Measurements from ENCODE around the gene SH3RF3. TPM values are rescaled to one million over a fixed set of nuclear protein-coding genes. Genes with fewer than 3 reads are reported as not detected.

SH3RF3 gene
- total RNA-seq, 2 experiments from 2014 or later = 1.9 to 2.3 TPM

DNA sequence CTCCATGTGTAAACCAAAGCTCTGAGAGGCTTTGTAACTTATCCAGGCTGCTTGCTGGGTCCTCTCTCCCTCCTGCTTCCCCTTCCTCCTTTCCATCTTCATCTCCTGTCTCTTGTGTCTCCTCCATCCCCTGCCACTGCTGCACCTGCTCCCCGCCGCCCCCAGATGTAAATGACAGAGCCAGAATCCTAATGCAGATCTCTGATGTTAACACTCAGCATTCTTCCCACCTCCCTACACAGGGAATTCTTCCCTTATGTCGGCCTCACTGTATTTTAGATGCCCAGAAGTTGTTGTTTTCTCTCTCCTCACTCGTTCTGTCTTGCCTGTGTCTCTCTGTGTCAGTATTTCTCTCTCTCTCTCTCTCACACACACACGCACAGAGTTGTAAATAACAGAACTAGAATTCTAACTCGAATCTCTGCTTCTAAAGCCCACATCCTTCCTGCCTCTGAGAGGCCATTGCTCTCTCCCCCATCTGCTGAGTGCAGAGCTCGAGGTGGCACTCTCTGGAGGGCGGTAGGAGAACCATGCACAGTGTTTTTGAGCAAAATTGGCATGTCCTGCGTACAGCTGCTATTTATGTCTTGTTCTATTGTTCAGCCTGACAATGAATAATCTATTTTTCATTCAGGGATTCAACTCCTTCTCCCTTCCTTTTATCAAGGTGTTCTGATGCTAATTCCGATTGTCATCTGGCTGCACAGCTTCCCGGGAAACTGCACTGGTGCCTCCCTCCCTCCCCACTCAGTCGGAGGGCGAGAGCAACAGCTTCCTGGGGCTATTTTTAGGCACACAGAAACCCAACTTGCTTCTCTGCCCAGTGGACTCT lies 219.9 kb downstream of the SH3RF3 start:
- Mint-ChIP-seq H3K4me3 (peak overlapping the region; percentile 22), H3K36me3 (ENCODE audit: low read depth) (no peaks in the 10 kb centered on the region), H3K4me1 (ENCODE audit: low read depth) (peaks cover 44% of the 10 kb centered on the region), H3K27me3 (no peaks in the 10 kb centered on the region), H3K9me3 (no peaks in the 10 kb centered on the region), H3K27ac (peak overlapping the region; percentile 81)
- intact Hi-C loops (cut with micrococcal nuclease) = no loop called here
- ChIA-PET POLR2A (no interaction called here), CTCF (interaction anchor here (0.7 to 1.6 kb wide), 5 partner anchors 10 to 222 kb away, joined by 3 to 4 read pairs (median 3); no protein-coding TSS in a partner anchor)
- DNase-seq = peak; percentile 55
- TF ChIP-seq, protein P1, sequence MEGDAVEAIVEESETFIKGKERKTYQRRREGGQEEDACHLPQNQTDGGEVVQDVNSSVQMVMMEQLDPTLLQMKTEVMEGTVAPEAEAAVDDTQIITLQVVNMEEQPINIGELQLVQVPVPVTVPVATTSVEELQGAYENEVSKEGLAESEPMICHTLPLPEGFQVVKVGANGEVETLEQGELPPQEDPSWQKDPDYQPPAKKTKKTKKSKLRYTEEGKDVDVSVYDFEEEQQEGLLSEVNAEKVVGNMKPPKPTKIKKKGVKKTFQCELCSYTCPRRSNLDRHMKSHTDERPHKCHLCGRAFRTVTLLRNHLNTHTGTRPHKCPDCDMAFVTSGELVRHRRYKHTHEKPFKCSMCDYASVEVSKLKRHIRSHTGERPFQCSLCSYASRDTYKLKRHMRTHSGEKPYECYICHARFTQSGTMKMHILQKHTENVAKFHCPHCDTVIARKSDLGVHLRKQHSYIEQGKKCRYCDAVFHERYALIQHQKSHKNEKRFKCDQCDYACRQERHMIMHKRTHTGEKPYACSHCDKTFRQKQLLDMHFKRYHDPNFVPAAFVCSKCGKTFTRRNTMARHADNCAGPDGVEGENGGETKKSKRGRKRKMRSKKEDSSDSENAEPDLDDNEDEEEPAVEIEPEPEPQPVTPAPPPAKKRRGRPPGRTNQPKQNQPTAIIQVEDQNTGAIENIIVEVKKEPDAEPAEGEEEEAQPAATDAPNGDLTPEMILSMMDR (IDR thresholded peaks at IDR 0.05) = peak; percentile 1
- ATAC-seq = peak; percentile 88

DNA sequence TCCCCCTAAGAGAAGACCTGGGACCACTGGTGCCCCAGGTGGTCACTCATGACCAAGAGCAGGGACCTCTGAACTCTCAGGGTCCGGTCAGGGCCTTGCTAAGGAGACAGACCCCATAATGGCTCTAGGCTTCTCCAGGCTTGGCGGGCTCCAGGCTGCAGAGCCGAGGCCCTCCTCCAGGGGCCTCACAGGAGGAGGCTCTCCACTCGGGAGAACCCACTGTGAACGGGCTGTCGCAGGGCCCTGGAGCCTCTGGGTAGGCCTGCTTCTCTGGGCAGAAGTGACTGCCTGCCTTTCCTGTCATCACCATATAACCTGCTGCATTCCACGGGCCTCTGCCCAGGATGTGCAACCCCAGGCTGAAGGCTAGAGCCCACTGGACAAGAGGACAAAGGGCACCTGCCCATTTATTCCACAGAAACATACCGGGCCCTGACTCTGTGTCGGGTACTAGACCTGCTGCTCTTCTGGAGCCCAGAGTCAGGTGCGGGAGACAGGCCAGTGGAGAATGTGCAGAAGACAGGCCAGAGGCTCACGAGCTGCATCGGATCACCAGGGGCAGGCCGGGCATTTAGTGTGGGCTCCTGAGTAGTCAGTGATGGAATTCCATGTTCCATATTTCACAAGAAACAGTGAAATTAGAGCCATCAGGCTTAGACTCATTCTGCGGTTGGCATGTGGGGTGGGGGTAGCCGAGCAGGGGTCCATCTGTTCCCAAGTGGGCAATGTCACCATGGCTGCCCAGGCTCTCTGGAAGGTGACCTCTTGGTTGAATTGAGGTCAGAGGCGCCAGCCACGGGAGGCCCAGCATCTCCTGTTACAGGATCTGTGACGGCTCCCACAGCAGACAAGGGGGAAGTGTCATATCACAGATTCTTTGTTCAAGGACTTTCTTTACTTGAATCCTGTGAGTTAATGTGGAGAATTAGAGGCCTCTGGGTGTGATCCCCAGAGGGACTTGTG lies 220.8 kb downstream of the SH3RF3 start:
- Mint-ChIP-seq H3K4me3 (no peak overlapping the region), H3K36me3 (ENCODE audit: low read depth) (no peaks in the 10 kb centered on the region), H3K4me1 (ENCODE audit: low read depth) (peaks cover 44% of the 10 kb centered on the region), H3K9me3 (no peaks in the 10 kb centered on the region), H3K27me3 (no peaks in the 10 kb centered on the region), H3K27ac (peak overlapping the region; percentile 81)
- intact Hi-C loops (cut with micrococcal nuclease) = no loop called here
- POLR2A ChIA-PET = no interaction called here
- DNase-seq = no peak
- CTCF ChIA-PET = interaction anchor here (1.1 to 1.6 kb wide), 2 partner anchors 14 to 27 kb away, joined by 4 read pairs; no protein-coding TSS in a partner anchor
- ATAC-seq = peak; percentile 37
- TF ChIP-seq, protein P1 (IDR thresholded peaks at IDR 0.05) = peak; percentile 7

DNA sequence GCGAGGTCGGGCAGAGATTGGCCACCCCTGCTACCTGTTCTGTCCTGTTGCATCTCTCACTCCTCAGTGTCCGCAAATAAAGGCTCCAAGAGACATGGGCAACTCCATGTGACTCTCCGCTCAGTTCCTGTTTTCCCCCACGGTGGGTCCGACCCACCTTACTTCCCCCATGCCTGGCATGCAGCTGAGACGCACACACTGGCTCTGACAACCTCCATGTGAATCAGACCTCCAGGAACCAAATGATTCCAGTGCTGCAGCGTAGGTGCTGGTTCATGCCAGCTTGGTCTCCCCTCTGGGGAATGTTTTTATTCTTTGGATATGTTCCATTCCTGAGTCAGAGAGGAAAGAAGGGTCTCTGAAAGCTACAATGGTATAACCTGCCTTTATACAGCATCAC lies 221.5 kb downstream of the SH3RF3 start:
- intact Hi-C loops (cut with micrococcal nuclease) = no loop called here
- CTCF ChIA-PET = interaction anchor here (1.2 kb wide), 1 partner anchor 160 kb away, joined by 6 read pairs; no protein-coding TSS in a partner anchor
- TF ChIP-seq, protein P1 (IDR thresholded peaks at IDR 0.05) = no peak
- POLR2A ChIA-PET = no interaction called here
- H3K4me1 Mint-ChIP-seq (ENCODE audit: low read depth) = peaks cover 44% of the 10 kb centered on the region
- H3K36me3 Mint-ChIP-seq (ENCODE audit: low read depth) = no peaks in the 10 kb centered on the region
- ATAC-seq = no peak
- no peak overlapping the region for H3K4me3 Mint-ChIP-seq
- H3K27ac Mint-ChIP-seq = no peak overlapping the region
- DNase-seq = no peak
- no peaks in the 10 kb centered on the region for H3K27me3 Mint-ChIP-seq
- no peaks in the 10 kb centered on the region for H3K9me3 Mint-ChIP-seq

DNA sequence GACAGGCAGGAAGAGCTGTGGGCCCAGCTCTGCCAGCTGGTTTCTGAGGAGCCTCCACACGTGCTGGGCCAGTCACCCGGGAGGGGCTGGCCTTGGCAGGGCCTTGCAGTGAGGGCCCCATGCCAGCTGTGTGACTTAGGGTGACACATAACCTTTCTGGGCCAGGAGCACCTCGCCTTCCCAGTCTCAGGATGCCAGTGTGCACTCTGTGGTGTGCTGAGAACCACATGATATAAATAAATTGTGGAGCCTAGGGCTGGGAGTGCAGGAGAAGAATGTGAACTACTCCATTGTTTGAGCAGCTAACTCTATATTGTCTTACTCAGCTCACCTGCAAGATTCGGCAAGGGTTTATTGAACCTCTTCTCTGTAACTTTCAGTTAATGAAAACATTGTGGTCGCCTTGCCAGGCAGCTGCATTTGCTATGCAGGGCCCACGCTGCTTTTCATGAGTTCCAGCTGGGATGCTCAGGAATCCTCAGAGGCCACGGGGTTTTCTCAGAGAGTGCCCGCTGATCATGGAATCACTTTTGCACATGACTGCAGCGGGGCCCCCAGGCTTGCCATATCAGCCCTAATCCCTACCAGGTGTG lies 222.3 kb downstream of the SH3RF3 start:
- peak; percentile 46 for DNase-seq
- TF ChIP-seq, protein P1 (IDR thresholded peaks at IDR 0.05) = no peak
- POLR2A ChIA-PET = no interaction called here
- Mint-ChIP-seq H3K4me1 (ENCODE audit: low read depth) (peaks cover 44% of the 10 kb centered on the region), H3K27me3 (no peaks in the 10 kb centered on the region), H3K27ac (no peak overlapping the region), H3K9me3 (no peaks in the 10 kb centered on the region), H3K36me3 (ENCODE audit: low read depth) (no peaks in the 10 kb centered on the region), H3K4me3 (no peak overlapping the region)
- CTCF ChIA-PET = interaction anchor here (1.2 kb wide), 1 partner anchor 159 kb away, joined by 6 read pairs; no protein-coding TSS in a partner anchor
- intact Hi-C loops (cut with micrococcal nuclease) = no loop called here
- ATAC-seq = peak; percentile 50

Data from activated CD8-positive, alpha-beta T cell treated with anti-CD3 and anti-CD28 coated beads for 36 hours (primary cell).